Testis (tissue), 3 donors: ENCODE measurements around the gene FCF1. TPM values are rescaled to one million over a fixed set of nuclear protein-coding genes. Genes with fewer than 3 reads are reported as not detected.

Experiments
- DNase-seq: peaks from one replicate; pipeline ENCODE4 v3.0.0-alpha.2; 2019
- H3K27ac ChIP-seq, 2 donors: fragments of 200-600 bp; sonication (generic); one replicate each; pipeline ENCODE4 v1.5.1; 2019
- H3K27me3 ChIP-seq: fragments of 200-600 bp; sonication (generic); one replicate; pipeline ENCODE4 v1.5.1; 2019
- H3K36me3 ChIP-seq: fragments of 200-600 bp; sonication (generic); one replicate; pipeline ENCODE4 v1.5.1; 2017; ENCODE audit warnings: low read depth; ENCODE audit errors: missing control alignments
- H3K4me1 ChIP-seq: fragments of 200-600 bp; sonication (generic); one replicate; pipeline ENCODE4 v1.5.1; 2019
- H3K4me3 ChIP-seq, 2 donors: fragments of 200-600 bp; sonication (generic); one replicate each; pipeline ENCODE4 v1.5.1; 2017 to 2019
- H3K9me3 ChIP-seq: fragments of 200-600 bp; sonication (generic); one replicate; pipeline ENCODE4 v1.5.1; 2017
- POLR2A ChIP-seq: fragments of 450-650 bp; IDR thresholded peaks from one replicate; pipeline ENCODE4 v1.6.1; 2017; ENCODE audit warnings: antibody characterized with exemption, mild to moderate bottlenecking, moderate library complexity
- WGBS, 2 donors: methylation state at CpG; one replicate each; pipeline ENCODE4 v1.1.5; 2018; 5-methylcytosine and 5-hydroxymethylcytosine counted together
- intact Hi-C: fragments of 100-400 bp; cut with DNase I; formaldehyde crosslinking; loops from one replicate; pipeline ENCODE4 v1.15.1; 2023; ENCODE audit warnings: low total_unique reads
- polyA plus RNA-seq: library from polyadenylated mRNA; stranded (reverse); fragments of 350-450 nt; fragmentation: Illumina TruSeq; extraction: RNeasy Lipid Tissue Mini Kit (QIAGEN cat#74804); gene quantifications from one replicate; pipeline ENCODE4 v1.2.3, GENCODE V29; 2014; ENCODE audit warnings: low read depth, low replicate concordance; ENCODE audit not compliant: insufficient read depth
- total RNA-seq, 2 donors: library from RNA; depleted of rRNA; stranded (reverse); fragments of >200 nt; gene quantifications; one replicate each; pipeline ENCODE4 v1.2.3, GENCODE V29; 2016
- TF ChIP-seq, protein P1 (sequence below), 3 experiments: fragments of 450-650 bp in 2 of 3; fragments of 200-600 bp in 1 of 3; sonication (generic) in 1 of 3; IDR thresholded peaks; one replicate each; pipeline ENCODE4 v1.5.1; 2016 to 2019; ENCODE audit warnings: antibody characterized with exemption in 3 of 3, mild to moderate bottlenecking in 2 of 3, moderate library complexity in 1 of 3

FCF1 gene
- total and polyA plus RNA-seq, 3 donors from 2014 or later, result 29.9 to 43.5 (median 30.9) TPM

DNA sequence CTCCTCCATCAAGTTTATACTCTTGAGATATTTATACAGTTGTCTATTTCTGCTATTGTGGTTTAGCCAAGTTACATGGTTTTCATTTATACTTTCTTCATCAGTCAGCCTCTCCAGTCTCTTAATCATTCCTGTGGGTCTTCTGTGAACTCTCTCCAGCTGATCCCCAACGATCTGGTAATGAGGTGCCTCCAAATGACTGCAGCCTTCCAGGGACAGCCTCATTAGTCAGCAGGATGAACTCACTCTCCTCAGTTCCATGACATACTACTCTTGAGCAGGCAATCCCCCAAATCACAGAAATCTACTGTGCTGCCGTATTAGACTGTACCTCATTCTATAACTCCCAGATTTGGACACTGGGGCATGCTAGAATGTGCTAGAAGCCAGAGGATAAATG lies 15.4 kb upstream of the FCF1 start:
- 72 to 81% methylated on average over 2 of the region's 2 CpGs for WGBS, 2 donors
- intact Hi-C loops, result no loop called here
- H3K36me3 ChIP-seq, result no peaks in the 10 kb centered on the region
- no peak overlapping the region for H3K27ac ChIP-seq
- H3K4me3 ChIP-seq, result no peak overlapping the region
- H3K9me3 ChIP-seq, result no peaks in the 10 kb centered on the region
- no peak for DNase-seq
- no peaks in the 10 kb centered on the region for H3K27me3 ChIP-seq
- TF ChIP-seq, protein P1, sequence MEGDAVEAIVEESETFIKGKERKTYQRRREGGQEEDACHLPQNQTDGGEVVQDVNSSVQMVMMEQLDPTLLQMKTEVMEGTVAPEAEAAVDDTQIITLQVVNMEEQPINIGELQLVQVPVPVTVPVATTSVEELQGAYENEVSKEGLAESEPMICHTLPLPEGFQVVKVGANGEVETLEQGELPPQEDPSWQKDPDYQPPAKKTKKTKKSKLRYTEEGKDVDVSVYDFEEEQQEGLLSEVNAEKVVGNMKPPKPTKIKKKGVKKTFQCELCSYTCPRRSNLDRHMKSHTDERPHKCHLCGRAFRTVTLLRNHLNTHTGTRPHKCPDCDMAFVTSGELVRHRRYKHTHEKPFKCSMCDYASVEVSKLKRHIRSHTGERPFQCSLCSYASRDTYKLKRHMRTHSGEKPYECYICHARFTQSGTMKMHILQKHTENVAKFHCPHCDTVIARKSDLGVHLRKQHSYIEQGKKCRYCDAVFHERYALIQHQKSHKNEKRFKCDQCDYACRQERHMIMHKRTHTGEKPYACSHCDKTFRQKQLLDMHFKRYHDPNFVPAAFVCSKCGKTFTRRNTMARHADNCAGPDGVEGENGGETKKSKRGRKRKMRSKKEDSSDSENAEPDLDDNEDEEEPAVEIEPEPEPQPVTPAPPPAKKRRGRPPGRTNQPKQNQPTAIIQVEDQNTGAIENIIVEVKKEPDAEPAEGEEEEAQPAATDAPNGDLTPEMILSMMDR (IDR thresholded peaks at IDR 0.05), result no peak
- TF ChIP-seq POLR2A, result no peak
- H3K4me1 ChIP-seq, result peaks cover 4% of the 10 kb centered on the region

DNA sequence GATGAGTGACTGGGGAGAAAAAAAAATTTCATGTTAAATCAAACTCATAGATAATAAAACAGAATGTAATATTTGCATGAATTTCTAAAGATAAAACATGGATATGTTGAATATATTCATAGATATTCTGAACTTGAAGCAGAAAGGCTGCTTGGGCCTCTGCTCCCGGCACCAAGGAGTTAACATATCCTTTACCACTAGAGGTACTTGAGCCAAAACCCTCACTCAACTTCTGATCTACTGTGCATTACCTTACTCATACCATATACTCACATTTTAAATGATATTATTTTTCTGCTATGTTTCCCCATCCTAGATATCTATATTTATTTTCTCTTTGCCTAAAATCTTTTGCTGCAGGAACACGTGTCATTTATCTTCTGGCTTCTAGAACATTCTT lies 15.0 kb upstream of the FCF1 start:
- Histone ChIP-seq H3K27me3 (no peaks in the 10 kb centered on the region), H3K27ac (no peak overlapping the region), H3K36me3 (no peaks in the 10 kb centered on the region), H3K4me3 (no peak overlapping the region), H3K4me1 (peaks cover under 1% of the 10 kb centered on the region), H3K9me3 (no peaks in the 10 kb centered on the region)
- 78 to 87% methylated on average over 2 of the region's 2 CpGs for WGBS, 2 donors
- no peak for DNase-seq
- TF ChIP-seq, protein P1 (IDR thresholded peaks at IDR 0.05), result no peak
- no peak for TF ChIP-seq POLR2A
- intact Hi-C loops, result no loop called here

DNA sequence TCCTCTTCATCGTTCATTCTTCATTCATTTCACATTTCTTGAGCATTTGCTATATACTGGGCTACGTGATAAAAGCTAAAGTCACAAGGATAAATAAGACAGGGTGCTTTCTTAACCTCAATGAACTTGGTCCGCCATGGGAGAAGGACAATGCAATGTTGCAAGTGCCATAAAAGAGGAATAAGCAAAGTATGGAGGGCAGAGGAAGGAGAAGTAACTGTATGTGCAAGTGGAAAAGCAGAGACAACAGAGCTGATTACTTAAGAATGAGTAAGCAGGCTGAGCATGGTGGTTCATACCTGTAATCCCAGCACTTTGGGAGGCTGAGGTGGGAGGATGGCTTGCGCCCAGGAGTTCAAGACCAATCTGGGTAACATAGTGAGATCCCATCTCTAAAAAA lies 14.5 kb upstream of the FCF1 start:
- TF ChIP-seq, protein P1 (IDR thresholded peaks at IDR 0.05), result no peak
- TF ChIP-seq POLR2A, result no peak
- Histone ChIP-seq H3K27me3 (no peaks in the 10 kb centered on the region), H3K9me3 (no peaks in the 10 kb centered on the region), H3K27ac (no peak overlapping the region), H3K4me1 (no peaks in the 10 kb centered on the region), H3K36me3 (no peaks in the 10 kb centered on the region), H3K4me3 (no peak overlapping the region)
- DNase-seq, result no peak
- 92% methylated on average over 4 of the region's 4 CpGs for WGBS, 2 donors
- intact Hi-C loops, result no loop called here

DNA sequence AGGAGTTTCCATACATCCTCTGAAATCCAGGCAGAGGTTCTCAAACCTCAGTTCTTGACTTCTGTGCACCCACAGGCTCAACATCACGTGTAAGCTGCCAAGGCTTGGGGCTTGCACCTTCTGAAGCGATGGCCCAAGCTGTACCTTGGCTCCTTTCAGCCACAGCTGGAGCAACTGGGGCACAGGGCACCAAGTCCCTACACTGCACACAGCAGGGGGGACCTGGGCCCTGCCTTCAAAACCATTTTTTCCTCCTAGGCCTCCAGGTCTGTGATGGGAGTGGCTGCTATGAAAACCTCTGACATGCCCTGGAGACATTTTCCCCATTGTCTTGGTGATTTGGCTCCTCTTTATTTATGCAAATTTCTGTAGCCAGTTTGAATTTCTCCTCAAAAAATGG lies 10.7 kb upstream of the FCF1 start:
- Histone ChIP-seq H3K27ac (no peak overlapping the region), H3K4me1 (peaks cover 11% of the 10 kb centered on the region), H3K27me3 (no peaks in the 10 kb centered on the region), H3K9me3 (no peaks in the 10 kb centered on the region), H3K4me3 (no peak overlapping the region), H3K36me3 (no peaks in the 10 kb centered on the region)
- WGBS, 2 donors, result 83 to 94% methylated on average over 1 to 2 of the region's 2 CpGs
- TF ChIP-seq, protein P1 (IDR thresholded peaks at IDR 0.05), result no peak
- no peak for DNase-seq
- intact Hi-C loops, result no loop called here

DNA sequence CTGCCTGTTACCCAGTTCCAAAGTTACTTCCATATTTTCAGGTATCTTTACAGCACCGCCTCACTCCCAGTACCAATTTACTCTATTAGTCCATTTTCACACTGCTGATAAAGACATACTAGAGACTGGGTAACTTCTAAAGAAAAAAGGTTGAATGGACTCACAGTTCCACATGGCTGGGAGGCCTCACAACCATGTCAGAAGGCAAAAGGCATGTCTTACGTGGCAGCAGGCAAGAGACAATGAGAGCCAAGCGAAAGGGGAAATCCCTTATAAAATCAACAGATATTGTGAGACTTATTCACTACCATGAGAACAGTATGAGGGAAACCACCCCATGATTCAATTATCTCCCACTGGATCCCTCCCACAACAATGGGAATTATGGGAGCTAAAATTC lies 9.9 kb upstream of the FCF1 start:
- intact Hi-C loops, result no loop called here
- no peak for DNase-seq
- Histone ChIP-seq H3K27ac (peak overlapping the region in 1 of 2 donors; percentile 28), H3K36me3 (no peaks in the 10 kb centered on the region), H3K4me1 (peaks cover 11% of the 10 kb centered on the region), H3K27me3 (no peaks in the 10 kb centered on the region), H3K9me3 (no peaks in the 10 kb centered on the region), H3K4me3 (no peak overlapping the region)
- WGBS, 2 donors, result 88 to 91% methylated on average over 3 of the region's 3 CpGs
- no peak for TF ChIP-seq POLR2A
- TF ChIP-seq, protein P1 (IDR thresholded peaks at IDR 0.05), result no peak
